ENCODE measurements around the gene PRKCB. TPM values are rescaled to one million over a fixed set of nuclear protein-coding genes. Genes with fewer than 3 reads are reported as not detected.

PRKCB gene
- polyA plus RNA-seq, 1 donor, result 3.8 TPM

DNA sequence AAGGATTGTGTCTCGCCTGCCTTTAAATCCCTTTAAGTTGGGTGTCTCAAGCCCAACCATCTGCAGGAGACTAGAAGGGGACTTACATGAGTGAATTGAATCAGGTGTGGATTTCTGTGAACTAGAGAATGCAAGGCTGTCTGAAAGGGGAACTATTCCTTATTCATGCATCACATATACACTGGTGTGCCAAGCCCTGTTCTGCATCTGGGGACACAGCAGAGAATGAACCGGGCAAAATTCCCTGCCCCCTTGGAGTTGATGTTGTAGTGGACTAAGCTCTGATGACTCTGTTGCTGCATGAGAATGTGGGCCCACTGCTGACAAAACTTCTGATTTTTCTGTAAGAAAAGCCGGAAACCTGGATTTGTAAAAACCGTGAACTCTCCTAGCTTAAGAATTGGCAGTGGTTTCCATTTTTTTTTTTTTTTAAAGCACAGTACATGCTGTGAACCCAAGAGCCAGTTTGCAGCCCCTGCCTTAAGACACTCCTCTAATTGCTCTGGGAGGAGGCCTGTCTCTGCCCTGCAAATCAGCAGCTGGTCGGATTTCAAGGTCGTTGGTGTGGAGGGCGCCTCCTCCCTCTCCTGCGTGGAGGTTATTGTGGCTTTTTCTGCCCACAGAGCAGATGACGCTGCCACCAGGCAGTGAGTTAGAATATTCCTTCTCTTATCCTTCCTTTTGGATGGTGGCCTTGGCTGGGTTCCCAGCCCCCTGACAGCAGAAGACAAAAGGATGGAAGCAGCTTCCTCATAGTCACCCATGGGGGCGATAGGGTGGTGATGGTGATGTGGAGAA is 131.0 kb downstream of the PRKCB start:
- no peak for DNase-seq

DNA sequence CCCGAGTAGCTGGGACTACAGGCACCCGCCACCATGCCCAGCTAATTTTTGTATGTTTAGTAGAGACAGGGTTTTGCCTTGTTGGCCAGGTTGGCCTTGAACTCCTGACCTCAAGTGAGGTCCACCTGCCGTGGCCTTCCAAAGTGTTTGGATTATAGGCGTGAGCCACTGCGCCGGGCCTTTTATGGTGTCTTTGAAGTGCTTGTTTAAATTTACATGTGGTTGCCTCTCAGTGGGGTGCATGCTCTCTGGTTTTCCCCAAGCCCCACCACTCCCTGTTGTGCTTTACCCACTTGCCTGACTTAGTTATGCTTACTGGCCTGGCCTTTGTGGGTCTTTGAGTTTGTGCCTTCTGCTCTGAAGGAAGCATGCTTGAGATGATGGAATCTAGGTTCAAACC is 132.0 kb downstream of the PRKCB start:
- no peak for DNase-seq

DNA sequence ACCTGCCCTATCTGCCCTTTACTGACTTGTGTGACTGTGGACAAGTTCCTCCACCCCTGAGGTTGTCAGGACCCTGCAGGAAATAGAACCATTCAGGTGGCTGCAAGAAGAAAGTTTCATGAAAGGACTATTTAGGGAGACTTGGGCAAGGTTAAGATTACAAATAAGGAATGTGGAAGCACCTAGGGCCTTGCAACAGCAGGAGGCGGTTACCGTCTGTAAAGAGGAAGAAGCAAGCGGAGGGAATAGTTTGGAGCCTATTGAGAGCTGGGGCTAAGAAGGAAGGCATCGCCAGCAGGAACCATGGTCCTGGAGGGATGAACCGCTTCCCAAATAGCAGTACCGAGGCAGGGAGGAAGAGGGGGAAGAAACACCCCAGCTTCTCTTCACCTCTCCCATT is 132.4 kb downstream of the PRKCB start:
- DNase-seq, result no peak

DNA sequence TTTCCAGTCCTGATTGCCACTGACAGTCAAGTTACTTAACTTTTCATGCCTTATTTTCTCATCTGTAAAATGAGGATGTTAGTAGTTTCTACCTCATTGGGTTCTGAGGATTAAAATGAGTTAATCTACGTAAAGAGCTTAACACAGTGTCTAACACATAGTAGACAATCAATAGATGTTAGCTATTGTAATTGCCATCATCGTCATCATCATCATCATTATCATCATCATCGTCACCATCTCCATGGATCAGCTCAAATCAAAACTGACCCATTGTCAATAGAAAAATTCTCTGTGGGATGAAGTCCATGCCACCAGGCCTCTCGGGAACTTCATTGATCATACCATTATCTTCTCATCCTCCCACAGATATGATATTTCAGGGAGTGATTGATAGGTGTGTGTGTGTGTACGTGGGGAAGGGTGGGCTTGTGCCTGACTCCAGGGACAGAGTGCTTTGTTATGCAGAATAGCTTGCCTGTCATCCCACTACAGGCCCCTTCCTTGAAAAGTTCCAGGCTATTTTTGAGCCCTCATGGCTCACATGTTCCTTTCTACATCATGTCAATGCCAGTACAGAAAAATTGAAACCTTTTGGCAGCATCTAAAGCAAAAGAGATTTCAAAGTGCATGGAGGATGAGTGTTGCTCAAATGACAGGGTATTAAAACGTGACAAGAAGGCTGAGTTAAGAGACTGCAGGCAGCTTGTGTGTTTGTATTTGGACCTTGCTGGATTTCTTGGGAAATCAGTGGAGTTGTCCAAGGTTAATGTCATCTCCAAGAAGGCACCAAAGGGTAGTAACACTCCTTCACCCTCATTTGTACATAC is 133.9 kb downstream of the PRKCB start:
- no peak for DNase-seq

DNA sequence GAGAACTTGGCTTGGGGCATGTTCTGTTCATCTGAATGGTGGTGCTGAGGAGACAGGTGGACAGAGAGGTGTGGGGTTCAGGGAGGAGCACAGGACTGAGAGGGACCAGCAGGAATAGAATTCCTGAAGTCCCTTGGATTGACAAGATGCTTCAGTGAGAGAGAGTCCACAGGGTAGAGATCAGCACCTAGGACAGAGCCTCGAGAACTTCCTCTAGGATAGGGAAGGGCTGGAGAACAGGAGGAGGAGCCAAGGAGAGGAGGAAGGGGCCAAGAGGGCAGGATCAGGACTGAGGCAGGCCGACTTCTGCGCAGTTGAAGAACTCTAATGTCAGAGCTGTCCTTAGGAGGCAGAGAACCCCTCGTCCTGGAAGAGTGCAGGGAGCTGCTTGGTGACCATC is 138.4 kb downstream of the PRKCB start:
- DNase-seq, result peak; percentile 39

DNA sequence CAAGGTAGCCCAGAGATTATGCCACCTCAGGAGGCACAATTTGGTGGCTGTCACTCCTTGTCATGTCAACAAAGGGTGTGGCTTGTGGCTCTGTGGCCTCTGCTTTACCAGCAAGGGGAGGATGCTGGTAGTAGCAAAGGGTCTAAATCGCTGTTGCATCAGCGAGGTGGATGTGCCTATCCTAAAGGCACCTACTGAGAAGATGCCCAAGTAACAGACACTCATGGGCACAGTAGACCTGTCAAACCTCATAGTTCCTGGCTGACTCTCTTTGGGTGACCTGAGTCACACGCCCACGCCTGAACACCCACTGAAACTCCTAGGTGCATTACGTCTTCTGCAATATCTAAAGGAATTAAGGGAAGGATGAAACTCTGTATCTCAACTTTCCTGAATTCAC is 139.5 kb downstream of the PRKCB start:
- DNase-seq, result no peak

DNA sequence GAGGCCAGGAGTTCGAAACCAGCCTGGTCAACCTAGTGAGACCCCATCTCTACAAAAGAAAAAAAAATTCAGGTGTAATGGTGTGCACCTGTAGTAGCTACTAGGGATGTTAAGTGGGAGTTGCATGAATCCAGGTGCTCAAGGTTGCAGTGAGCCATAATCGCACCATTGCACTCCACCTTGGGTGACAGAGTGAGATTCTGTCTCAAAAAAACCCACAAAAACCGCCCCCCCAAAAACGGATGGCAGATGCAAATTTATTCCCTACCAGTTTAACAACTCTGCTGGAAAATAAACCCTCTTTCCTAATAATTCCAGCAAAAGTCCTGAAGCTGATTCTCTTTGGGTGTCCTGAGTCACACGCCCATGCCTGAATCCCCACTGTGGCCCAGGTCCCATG is 140.3 kb downstream of the PRKCB start:
- no peak for DNase-seq

DNA sequence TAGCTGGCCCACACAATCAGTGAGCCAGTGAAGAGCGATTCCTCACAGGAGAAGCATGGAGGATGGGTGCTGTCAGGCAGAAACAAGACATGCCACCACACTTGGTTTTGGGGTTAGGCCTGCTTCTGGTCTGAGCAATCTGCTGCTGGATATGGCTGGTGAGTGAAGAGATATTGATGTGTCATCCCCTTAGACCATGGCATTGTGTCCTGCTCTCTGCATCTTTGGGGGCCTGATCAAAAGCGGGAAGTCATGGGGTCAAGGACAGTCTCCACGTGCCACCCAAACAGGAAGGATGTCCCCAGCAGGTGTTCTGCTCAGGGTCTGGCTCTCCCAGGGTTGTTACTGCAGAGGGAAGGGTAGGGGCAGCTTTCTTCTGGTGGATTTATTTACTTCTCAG is 140.7 kb downstream of the PRKCB start:
- DNase-seq, result no peak

DNA sequence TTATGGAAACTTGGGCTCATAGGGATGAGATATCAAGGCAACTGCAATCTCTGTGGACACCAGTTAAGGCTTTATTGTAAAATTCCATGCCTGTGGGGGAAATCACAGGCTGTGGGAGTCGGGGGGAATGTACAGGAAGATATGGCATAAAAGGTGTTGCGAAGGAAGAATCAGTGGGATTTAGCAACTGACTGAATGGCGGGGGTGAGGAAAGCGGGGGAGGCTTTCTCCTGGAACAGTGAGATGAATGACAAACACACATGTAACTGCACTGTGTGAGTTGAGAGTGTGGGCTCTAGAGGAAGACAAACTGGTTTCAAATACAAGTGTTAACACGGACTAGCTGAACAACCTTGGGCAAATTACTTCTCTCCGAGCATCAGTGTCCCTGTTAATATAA is 143.7 kb downstream of the PRKCB start:
- DNase-seq, result no peak

DNA sequence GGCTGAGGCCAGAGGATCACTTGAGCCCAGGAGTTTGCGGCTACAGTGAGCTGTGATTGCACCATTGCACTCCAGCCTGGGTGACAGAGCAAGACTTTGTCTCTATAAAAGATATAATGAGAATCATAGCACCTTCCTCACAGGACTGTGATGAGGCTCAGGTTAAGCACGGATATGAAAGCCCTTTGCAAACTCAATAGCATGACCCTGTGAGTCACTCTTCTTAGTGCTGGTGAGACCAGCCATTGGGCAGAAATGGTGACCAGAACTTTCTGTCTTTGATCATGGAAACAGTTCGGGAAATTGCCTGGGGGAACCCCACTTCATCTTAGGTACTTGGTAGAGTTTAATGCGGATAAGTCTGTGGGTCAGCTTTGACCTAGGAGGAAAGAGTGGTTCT is 144.2 kb downstream of the PRKCB start:
- no peak for DNase-seq

DNA sequence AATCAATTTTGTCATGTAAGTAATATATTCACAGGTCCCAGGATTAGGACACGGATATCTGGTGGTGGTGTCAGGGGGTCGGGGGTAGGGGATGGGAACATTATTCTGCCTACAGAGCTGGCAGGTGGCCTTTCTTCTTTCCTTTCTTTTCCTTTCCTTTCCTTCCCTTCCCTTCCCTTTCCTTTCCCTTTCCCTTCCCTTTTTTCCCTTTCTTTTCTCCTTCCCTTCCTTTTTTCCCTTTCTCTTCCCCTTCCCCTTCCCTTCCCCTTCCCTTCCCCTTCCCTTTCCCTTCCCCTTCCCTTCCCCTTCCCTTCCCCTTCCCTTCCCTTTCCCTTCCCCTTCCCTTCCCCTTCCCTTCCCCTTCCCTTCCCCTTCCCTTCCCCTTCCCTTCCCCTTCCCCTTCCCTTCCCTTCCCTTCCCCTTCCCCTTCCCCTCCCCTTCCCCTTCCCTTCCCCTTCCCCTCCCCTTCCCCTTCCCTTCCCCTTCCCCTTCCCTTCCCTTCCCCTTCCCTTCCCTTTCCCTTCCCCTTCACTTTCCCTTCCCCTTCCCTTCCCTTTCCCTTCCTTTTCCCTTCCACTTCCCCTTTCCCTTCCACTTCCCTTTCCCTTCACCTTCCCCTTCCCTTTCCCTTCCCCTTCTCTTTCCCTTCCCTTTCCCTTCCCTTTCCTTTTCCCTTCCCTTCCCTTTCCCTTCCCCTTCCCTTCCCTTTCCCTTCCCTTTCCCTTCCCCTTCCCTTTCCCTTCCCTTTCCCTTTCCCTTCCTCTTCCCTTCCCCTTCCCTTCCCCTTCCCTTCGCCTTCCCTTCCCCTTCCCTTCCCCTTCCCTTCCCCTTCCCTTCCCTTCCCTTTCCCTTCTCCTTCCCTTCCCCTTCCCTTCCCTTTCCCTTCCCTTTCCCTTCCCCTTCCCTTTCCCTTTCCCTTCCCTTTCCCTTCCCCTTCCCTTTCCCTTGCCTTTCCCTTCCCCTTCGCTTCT is 145.9 kb downstream of the PRKCB start:
- no peak for DNase-seq

DNA sequence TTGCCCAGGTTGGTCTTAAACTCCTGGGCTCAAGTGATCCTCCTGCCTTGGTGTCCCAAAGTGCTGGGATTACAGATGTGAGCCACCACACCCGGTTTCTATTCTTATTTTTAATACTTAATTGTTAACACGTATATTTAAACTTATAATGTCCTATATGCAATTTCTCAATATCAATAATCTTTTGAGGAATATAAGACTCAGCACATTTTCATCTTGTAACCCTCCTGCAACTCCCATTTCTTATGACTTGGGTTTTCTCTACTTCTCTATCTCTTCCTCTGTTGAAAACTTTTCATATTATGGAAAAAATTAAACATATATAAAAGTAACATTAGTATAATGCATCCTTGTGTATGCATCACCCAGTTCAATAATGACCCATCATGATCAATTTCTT is 150.7 kb downstream of the PRKCB start:
- no peak for DNase-seq

DNA sequence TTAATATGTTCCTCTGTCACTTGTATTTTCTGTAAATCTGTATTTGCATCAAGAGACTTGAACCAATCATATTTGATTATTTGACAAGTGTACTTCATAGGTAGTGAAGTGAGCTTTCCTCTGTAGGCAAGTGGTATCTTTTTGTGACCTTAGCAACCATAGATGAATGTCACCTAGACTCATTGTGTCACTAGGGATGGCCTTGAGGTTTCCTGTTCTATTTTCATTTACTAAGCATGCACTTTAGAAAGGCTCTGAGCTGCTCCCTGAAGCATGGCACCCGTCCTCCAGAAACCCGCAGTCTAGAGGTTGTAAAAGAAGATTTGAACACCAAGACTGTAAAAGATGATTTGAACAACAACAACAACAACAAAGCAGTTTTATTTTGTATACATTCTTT is 151.7 kb downstream of the PRKCB start:
- DNase-seq, result no peak

DNA sequence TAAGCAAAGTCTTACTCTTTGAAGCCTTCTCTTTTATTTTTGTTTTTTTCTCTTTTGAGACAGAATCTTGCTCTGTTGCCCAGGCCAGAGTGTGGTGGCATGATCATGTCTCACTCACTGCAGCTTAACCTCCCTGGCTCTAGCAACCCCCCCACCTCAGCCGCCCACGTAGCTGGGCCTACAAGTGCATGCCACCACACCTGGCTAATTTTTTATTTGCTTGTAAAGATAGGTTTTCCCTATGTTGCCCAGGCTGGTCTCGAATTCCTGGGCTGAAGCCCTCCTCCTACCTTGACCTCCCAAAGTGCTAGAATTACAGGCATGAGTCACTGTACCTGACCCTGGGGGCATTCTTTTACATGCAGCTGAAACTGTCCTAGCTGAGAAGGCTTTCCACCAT is 154.7 kb downstream of the PRKCB start:
- DNase-seq, result no peak

DNA sequence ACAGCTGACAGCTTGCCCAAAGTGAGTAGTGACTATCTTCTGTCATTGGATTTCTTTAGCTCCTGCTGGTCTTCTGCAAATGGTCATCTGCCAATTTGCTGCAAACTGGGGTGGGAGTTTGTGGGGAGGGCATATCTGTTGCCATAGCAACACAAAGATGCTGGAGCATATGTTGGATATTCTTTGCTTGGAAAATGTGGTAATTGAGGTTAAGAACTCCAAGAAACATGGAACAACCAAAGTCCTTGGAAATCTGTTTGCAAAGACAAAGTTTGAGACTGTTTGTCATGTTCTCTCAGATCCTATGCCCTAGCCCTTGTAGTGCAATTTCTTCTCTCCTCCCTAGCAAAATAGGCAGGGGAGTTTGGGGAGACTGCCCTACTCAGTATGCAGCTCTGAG is 155.3 kb downstream of the PRKCB start:
- no peak for DNase-seq

DNA sequence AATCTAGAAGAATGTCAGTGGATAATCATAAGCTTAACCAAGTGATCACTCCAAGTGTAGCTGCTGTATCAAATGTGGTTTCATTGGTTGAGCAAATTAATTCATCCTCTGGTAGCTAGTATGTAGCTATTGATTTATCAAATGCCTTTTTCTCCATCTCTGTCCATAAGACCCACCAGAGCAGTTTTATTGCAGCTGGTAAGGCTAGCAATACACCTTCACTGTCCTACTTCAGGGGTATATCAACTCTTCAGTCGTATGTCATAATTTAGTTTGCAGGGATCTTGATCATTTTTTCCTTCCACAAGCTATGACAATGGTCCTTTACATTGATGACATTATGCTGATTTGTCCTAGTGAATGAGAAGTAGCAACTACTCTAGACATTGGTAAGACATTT is 158.8 kb downstream of the PRKCB start:
- no peak for DNase-seq

DNA sequence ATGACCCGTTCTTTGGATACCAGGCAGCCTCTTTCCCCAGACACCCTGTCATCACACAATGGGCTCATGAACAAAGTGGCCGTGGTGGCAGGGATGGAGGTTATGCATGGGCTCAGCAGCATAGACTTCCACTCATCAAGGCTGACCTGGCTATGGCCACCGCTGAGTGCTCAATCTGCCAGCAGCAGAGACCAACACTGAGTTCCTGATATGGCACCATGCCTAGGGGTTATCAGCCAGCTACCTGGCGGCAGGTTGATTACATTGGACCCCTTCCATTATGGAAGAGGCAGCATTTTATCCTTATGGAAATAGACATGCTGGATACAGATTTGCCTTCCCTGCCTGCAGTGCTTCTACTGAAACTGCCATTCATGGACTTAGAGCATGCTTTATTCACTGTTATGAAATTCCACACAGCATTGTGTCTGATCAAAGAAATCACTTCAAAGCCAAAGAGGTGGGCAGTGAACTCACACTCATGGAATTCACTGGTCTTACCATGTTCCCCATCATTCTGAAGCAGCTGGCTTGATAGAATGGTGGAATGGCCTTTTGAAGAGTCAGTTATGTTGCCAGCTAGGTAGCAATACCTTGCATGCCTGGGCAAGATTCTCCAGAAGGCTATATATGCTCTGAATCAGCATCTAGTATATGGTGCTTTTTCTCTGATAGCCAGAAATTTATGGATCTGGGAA is 160.6 kb downstream of the PRKCB start:
- DNase-seq, result no peak

DNA sequence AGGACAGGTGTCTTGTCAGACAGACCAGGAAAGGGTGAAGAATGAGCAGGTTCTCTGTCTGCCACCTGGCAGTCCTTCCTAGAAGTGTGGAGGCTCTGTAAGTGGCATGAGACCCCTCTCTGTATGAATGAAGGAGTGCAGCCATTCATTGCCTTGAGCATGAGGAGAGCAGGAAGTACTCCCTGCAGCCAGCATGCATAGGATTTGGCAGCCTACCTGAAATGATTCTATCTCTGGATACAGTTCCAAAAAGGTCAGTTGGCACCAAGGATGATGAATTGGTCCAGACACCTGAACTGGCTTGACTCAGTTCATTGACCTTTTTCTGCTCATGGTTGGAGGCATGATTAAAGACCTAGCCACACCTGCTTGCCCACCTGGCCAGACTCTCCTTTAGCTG is 163.0 kb downstream of the PRKCB start:
- DNase-seq, result no peak

DNA sequence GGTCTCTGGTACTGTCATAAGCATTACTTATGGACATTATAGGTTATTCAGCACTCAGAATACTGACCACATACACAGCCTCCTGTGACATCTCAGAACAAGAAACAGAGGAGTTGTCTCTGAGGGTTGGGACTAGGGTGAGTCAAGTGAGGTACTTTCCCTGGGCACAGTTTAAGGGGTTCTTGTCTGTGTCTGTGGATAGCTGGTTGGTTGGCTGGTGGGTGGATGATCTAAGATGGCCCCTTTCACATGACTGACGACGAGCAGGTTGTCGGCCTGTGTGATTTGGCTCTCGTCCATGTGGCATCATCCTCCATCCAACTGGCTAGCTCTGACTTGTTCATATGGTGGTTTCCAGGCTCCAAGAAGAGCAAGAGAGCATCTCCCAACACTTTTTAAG is 163.9 kb downstream of the PRKCB start:
- no peak for DNase-seq

DNA sequence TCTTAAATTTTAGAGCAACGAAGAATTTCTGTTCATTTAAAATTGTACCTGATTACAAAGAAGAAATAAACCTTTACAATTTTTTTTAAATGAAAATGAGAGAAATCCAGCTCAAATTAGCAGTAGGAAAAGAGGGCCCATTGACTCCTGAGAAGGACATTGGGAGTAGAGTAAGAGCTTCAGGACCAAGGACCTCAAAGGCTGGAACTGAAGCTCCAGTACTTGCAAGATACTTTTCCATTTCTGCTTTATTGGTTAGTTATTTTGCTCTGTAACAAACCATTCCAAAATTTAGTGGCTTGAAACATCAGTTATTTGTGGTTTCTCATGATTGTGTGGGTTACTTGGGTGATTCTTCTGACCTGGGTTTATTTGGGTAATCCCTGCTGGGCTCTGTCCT is 165.9 kb downstream of the PRKCB start:
- no peak for DNase-seq

DNA sequence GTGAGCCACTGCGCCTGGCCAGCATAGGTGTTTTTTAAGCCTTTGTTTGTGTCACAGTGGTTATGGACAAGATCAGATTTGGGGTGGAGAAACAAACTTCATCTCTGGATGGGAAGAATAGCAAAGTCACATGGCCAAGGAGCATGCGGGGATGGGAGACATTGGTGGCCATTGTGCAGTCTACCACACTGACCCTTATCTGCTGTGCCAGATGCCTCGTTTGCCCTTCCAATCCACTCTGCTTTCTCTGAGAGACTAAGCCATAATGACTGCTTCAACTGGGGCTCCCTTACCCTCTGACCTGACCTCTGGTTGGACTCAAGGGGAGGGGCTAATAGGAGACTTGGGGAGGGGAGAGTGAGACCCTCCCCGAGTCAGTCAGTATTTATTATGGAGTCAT is 166.8 kb downstream of the PRKCB start:
- no peak for DNase-seq

DNA sequence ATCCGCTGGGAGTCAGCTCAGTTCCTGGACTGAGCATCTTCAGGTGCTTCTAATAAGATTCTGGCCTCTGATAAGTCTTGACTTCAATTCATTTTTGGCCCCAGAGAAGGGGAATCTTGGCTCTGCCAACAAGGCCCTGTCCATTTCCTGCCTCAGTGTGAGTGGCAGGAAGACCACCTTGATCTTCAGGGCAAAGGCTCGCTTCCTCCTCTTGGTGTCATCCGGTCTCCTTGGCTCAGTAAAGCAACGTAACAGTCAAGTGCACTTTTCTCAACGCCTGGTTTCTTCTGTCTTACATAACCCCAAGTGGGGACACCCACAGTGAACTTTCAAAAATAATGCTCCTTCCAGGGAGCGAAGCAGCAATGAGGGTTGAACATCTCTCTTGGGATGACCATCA is 169.8 kb downstream of the PRKCB start:
- no peak for DNase-seq

Measured in left kidney (tissue), 2 donors.